ENCODE data around the gene LRRC41. TPM values are rescaled to one million over a fixed set of nuclear protein-coding genes. Genes with fewer than 3 reads are reported as not detected.

The LRRC41 gene
- total RNA-seq (10 to 100 TPM; 52.9 to 76.7 (median 60.1) TPM), polyA plus RNA-seq (10 to 100 TPM; 34.1 to 53.7 (median 35.9) TPM)
- long read RNA-seq, donor 1, full-length matches to known transcripts = 73 of 121 reads
- long read RNA-seq, donor 1, partial matches to known transcripts = 33 of 121 reads
- long read RNA-seq, donor 1, other reads (novel, unspliced or antisense) = 15 of 121 reads
- long read RNA-seq, donor 2, full-length matches to known transcripts = 117 of 199 reads
- long read RNA-seq, donor 2, partial matches to known transcripts = 54 of 199 reads
- long read RNA-seq, donor 2, other reads (novel, unspliced or antisense) = 28 of 199 reads

GRCh38 chr1:46303038-46303871, at the start of gene LRRC41, which contains the start of gene UQCRH:
Gene LRRC41, minus strand, starts transcription at chr1:46303616. Its CDS starts 294 bp downstream, at chr1:46303322.
Gene UQCRH, plus strand, starts transcription at chr1:46303698. Its CDS starts 69 bp downstream, at chr1:46303767.
- TF ChIP-seq CTCF (IDR thresholded peaks at IDR 0.05) = no peak
- intact Hi-C loops (cut with DNase I) = loop anchor here (1.0 to 2.0 kb wide), 3 partner anchors 16 to 46 kb away; partner anchors contain the start of gene NSUN4 (in 1 of the 2)
- ATAC-seq (peak; percentile 90 to 93 (median 92)), DNase-seq (peak; percentile 94 to 98)
- H3K36me3 ChIP-seq (ENCODE audit: insufficient read depth in 1 of 2, low read depth in 1 of 2) = peaks cover under 1 to 12% of the 10 kb centered on the region in 2 donors
- 0 to 1% (median 0%) methylated on average over 50 to 61 of the region's 61 CpGs for WGBS, 3 donors
- no peaks in the 10 kb centered on the region for H3K27me3 ChIP-seq (ENCODE audit: insufficient read depth in 3 of 3, low read length in 2 of 3)
- peaks cover 65% of the 10 kb centered on the region for H3K4me1 ChIP-seq
- peak within 1 kb of the TSS; percentile 100 for H3K4me3 ChIP-seq
- peak within 1 kb of the TSS; percentile 98 for H3K27ac ChIP-seq
- H3K9me3 ChIP-seq = no peaks in the 10 kb centered on the region

GRCh38 chr1:46352363-46352762, 48.9 kb upstream of the LRRC41 start:
- WGBS, 3 donors = 79 to 85% (median 83%) methylated on average over 2 of the region's 2 CpGs
- no peak overlapping the region for H3K4me3 ChIP-seq

GRCh38 chr1:46345281-46345680, 41.9 kb upstream of the LRRC41 start:
- DNase-seq = no peak
- ATAC-seq = no peak
- H3K4me3 ChIP-seq = no peak overlapping the region
- intact Hi-C loops (cut with DNase I) = no loop called here
- no peak for TF ChIP-seq CTCF (IDR thresholded peaks at IDR 0.05)
- H3K27me3 ChIP-seq (ENCODE audit: insufficient read depth in 3 of 3, low read length in 2 of 3) = no peaks in the 10 kb centered on the region
- H3K9me3 ChIP-seq = no peaks in the 10 kb centered on the region
- peaks cover 11% of the 10 kb centered on the region for H3K4me1 ChIP-seq
- H3K36me3 ChIP-seq (ENCODE audit: insufficient read depth in 1 of 2, low read depth in 1 of 2) = peaks cover 4 to 71% of the 10 kb centered on the region in 2 donors
- no peak overlapping the region for H3K27ac ChIP-seq

More at GRCh38 chr1:46352363-46352762, 48.9 kb upstream of the LRRC41 start:
- no peak for TF ChIP-seq CTCF (IDR thresholded peaks at IDR 0.05)
- DNase-seq (no peak), ATAC-seq (no peak)
- Histone ChIP-seq H3K27ac (no peak overlapping the region), H3K9me3 (no peaks in the 10 kb centered on the region), H3K27me3 (ENCODE audit: insufficient read depth in 3 of 3, low read length in 2 of 3) (no peaks in the 10 kb centered on the region), H3K36me3 (ENCODE audit: insufficient read depth in 1 of 2, low read depth in 1 of 2) (peaks cover 6 to 88% of the 10 kb centered on the region in 2 donors), H3K4me1 (peaks cover 4% of the 10 kb centered on the region)
- intact Hi-C loops (cut with DNase I) = loop anchor here in 1 of 2 donors (10.0 kb wide), 1 partner anchor 108 kb away; the partner anchor contains the start of gene RAD54L

- 85 to 90% (median 85%) methylated on average over 3 of the region's 3 CpGs for WGBS, 3 donors
- Histone ChIP-seq H3K27ac (no peak overlapping the region), H3K9me3 (no peaks in the 10 kb centered on the region), H3K4me1 (peaks cover 11% of the 10 kb centered on the region), H3K27me3 (ENCODE audit: insufficient read depth in 3 of 3, low read length in 2 of 3) (no peaks in the 10 kb centered on the region), H3K4me3 (no peak overlapping the region), H3K36me3 (ENCODE audit: insufficient read depth in 1 of 2, low read depth in 1 of 2) (peaks cover 1 to 63% of the 10 kb centered on the region in 2 donors)
- DNase-seq (no peak), ATAC-seq (no peak)
- no peak for TF ChIP-seq CTCF (IDR thresholded peaks at IDR 0.05)
- intact Hi-C loops (cut with DNase I) = no loop called here
Observed at GRCh38 chr1:46344481-46344880, 41.1 kb upstream of the LRRC41 start.

All from psoas muscle (tissue), 8 donors.